K562 (cell line): ENCODE data around the gene VILL. TPM values are rescaled to one million over a fixed set of nuclear protein-coding genes. Genes with fewer than 3 reads are reported as not detected.
A peak's percentile ranks its signal among the peaks of the same experiment; 100 is the strongest.

ENCODE experiments used
- FOS ChIP-seq: IDR thresholded peaks from 3 replicates; pipeline ENCODE4 v1.6.1; 2011; ENCODE audit not compliant: insufficient read length; ENCODE audit errors: extremely low read depth
- FOXK1 ChIP-seq: sonication (generic); formaldehyde crosslinking; IDR thresholded peaks from 2 replicates; pipeline ENCODE4 v1.8.0; 2022; ENCODE audit warnings: missing genetic modification reagents, mild to moderate bottlenecking, borderline replicate concordance
- FOXO4 ChIP-seq: fragments of 450-650 bp; formaldehyde crosslinking; IDR thresholded peaks from 2 replicates; pipeline ENCODE4 v1.4.0; 2020; ENCODE audit warnings: mild to moderate bottlenecking, moderate library complexity
- FUS ChIP-seq: fragments of 200-400 bp; formaldehyde crosslinking; optimal IDR thresholded peaks from 2 replicates; pipeline ENCODE3; 2017; ENCODE audit warnings: low read depth, low read length
- GABPB1 ChIP-seq: sonication (generic); formaldehyde crosslinking; IDR thresholded peaks from 2 replicates; pipeline ENCODE4 v1.8.0; 2022; ENCODE audit warnings: mild to moderate bottlenecking, missing genetic modification reagents
- HOMEZ ChIP-seq: fragments of 250-450 bp; sonication (Bioruptor Pico); IDR thresholded peaks from 2 replicates; pipeline ENCODE4 v1.4.0; 2020; ENCODE audit warnings: mild to moderate bottlenecking, moderate library complexity
- RCOR1 ChIP-seq, 2 experiments: IDR thresholded peaks; 2 replicates each; pipeline ENCODE4 v1.6.1; 2012; ENCODE audit warnings: low read depth in 2 of 2, low read length in 2 of 2, borderline replicate concordance in 1 of 2, improper control_type of control experiment in 1 of 2
- SAP30 ChIP-seq: fragments of 200-600 bp; sonication (generic); IDR thresholded peaks from 2 replicates; pipeline ENCODE4 v1.6.1; 2012; ENCODE audit warnings: borderline replicate concordance, low read depth, mild to moderate bottlenecking, moderate library complexity, low read length, control low read depth, inconsistent platforms; ENCODE audit not compliant: insufficient read depth, poor library complexity, severe bottlenecking
- SMAD2 ChIP-seq: fragments of 150-350 bp; IDR thresholded peaks from 2 replicates; pipeline ENCODE4 v1.6.1; 2014; ENCODE audit warnings: low read depth, mild to moderate bottlenecking, low read length
- SUPT5H ChIP-seq: fragments of 450-650 bp; IDR thresholded peaks from 2 replicates; pipeline ENCODE4 v1.6.1; 2016
- ZBTB40 ChIP-seq, 2 experiments: fragments of 450-650 bp in 1 of 2; sonication (generic) in 1 of 2; formaldehyde crosslinking in 1 of 2; IDR thresholded peaks; 2 replicates each; pipeline versions ENCODE4 v1.7.1 to v1.9.0; 2016 to 2022; ENCODE audit warnings: inconsistent platforms in 1 of 2, mild to moderate bottlenecking in 1 of 2, missing genetic modification reagents in 1 of 2
- ZEB2 ChIP-seq: fragments of 450-650 bp; IDR thresholded peaks from 2 replicates; pipeline ENCODE4 v1.6.1; 2016
- ZFP1 ChIP-seq: fragments of 450-650 bp; formaldehyde crosslinking; IDR thresholded peaks from 2 replicates; pipeline ENCODE4 v1.4.0; 2020; ENCODE audit warnings: mild to moderate bottlenecking, mixed read lengths
- ZNF133 ChIP-seq: fragments of 250-450 bp; sonication (Bioruptor Pico); IDR thresholded peaks from 2 replicates; pipeline ENCODE4 v1.4.0; 2020; ENCODE audit warnings: mild to moderate bottlenecking
- ZNF253 ChIP-seq: fragments of 250-450 bp; sonication (Bioruptor Pico); conservative IDR thresholded peaks from 2 replicates; pipeline ENCODE4 v1.6.1; 2021; ENCODE audit warnings: mild to moderate bottlenecking
- ZNF354B ChIP-seq: fragments of 250-450 bp; sonication (Bioruptor Pico); IDR thresholded peaks from 2 replicates; pipeline ENCODE4 v1.4.0; 2020
- polyA plus RNA-seq, 8 experiments: library from polyadenylated mRNA; depleted of rRNA in 4 of 8; stranded (reverse) in 5 of 8; unstranded in 3 of 8; fragments of >200 nt; fragmentation: Nextera tagmentation in 2 of 8; fragmentation: Illumina TruSeq in 1 of 8; extraction: Ambion mirVana in 2 of 8; extraction: Trizol in 1 of 8; gene quantifications; 2 replicates each; pipeline versions ENCODE4 v1.2.1 to v1.2.3, GENCODE V29; 2011 to 2014; ENCODE audit warnings: inconsistent platforms in 1 of 8, missing spikeins in 1 of 8
- total RNA-seq, 7 experiments: library from RNA; depleted of rRNA in 6 of 7; stranded (reverse); fragments of >200 nt in 6 of 7; fragmentation: Illumina TruSeq in 2 of 7; extraction: Trizol in 2 of 7; gene quantifications; 2 replicates each; pipeline versions ENCODE4 v1.2.1 to v1.2.3, GENCODE V29; 2011 to 2021; ENCODE audit warnings: low replicate concordance in 1 of 7

The VILL gene
- total and polyA plus RNA-seq, 9 of the 15 experiments (the other 6 are each of a cell fraction or from before 2014, with no cell fraction given), result 0.11 to 16.0 (median 8.8) TPM

DNA sequence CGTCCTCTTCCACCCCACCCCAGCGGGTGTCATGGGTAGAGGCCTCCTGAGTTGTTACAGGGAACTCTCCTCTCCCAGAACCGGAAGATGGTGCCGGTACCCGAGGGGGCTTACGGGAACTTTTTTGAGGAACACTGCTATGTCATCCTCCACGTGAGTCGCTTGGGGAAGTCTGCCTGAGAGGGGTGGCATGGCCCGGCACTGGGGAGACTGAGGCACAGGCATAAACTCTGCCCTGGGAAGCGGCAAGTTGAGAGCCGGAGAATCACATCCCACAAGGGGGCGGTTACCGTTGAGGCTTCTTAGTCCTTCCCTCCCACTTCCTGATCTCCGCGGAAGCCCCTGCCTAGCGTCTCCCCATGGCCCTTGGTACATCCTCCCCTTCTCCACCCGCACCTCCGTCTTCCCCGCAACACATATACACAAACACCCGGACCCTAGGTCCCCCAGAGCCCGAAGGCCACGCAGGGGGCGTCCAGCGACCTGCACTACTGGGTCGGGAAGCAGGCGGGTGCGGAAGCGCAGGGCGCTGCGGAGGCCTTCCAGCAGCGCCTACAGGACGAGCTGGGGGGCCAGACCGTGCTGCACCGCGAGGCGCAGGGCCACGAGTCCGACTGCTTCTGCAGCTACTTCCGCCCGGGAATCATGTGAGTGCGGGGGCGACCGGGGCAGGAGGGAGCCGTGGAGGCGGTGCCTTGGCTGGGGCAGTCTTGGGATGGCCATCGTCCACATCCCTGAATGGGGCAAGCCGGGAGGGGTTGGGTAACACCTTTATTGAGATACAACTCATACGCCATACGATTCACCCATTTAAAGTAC lies 3.4 kb downstream of the VILL start (continued):
- peak; percentile 94 for TF ChIP-seq ZBTB40 (IDR thresholded peaks at IDR 0.05)
- no peak for TF ChIP-seq ZBTB40 (CRISPR knock-in tag; IDR thresholded peaks at IDR 0.05)
- TF ChIP-seq HOMEZ (CRISPR knock-in tag), result no peak
- peak; percentile 98 for TF ChIP-seq SUPT5H
- TF ChIP-seq FOXK1, result peak; percentile 91; the same call in 1 of the 2 replicates
- peak; percentile 83 for TF ChIP-seq SAP30
- TF ChIP-seq ZFP1 (CRISPR knock-in tag), result no peak
- TF ChIP-seq GABPB1, result peak; percentile 95
- no peak for TF ChIP-seq FUS
- peak in 1 of 2 experiments; percentile 44; a peak in 2 of 4 replicates for TF ChIP-seq RCOR1 (IDR thresholded peaks at IDR 0.05; ENCODE audit: borderline replicate concordance in 1 of 2, low read depth in 2 of 2, low read length in 2 of 2)
- no peak for TF ChIP-seq FOS
- no peak for TF ChIP-seq SMAD2
- TF ChIP-seq FOXO4 (CRISPR knock-in tag), result no peak
- TF ChIP-seq ZNF253 (CRISPR knock-in tag), result no peak
- peak; percentile 89 for TF ChIP-seq ZEB2
- no peak for TF ChIP-seq ZNF133 (CRISPR knock-in tag)
- no peak for TF ChIP-seq ZNF354B (CRISPR knock-in tag)
